DOHH2 (cell line): ENCODE measurements around the gene ZNF774.

Experiments
- H3F3A ChIP-seq: fragments of 200-600 bp; sonication (generic), shearing (Covaris generic); 2 replicates; pipeline ENCODE4 v1.6.0; 2016; ENCODE audit warnings: antibody characterized with exemption, mild to moderate bottlenecking; ENCODE audit not compliant: control insufficient read depth, insufficient read depth
- H3K27ac ChIP-seq: fragments of 200-600 bp; sonication (generic); 2 replicates; pipeline ENCODE4 v1.5.1; 2014; ENCODE audit warnings: low read depth, mild to moderate bottlenecking, low read length, moderate library complexity
- H3K27me3 ChIP-seq: fragments of 200-600 bp; sonication (generic); 2 replicates; pipeline ENCODE4 v1.6.1; 2014; ENCODE audit warnings: mild to moderate bottlenecking, low read length, mixed read lengths; ENCODE audit not compliant: control insufficient read depth
- H3K36me3 ChIP-seq: fragments of 200-600 bp; sonication (generic); 2 replicates; pipeline ENCODE4 v1.6.1; 2014; ENCODE audit warnings: mild to moderate bottlenecking, low read length, moderate library complexity, mixed read lengths; ENCODE audit not compliant: control insufficient read depth
- H3K4me1 ChIP-seq: fragments of 200-600 bp; sonication (generic); 2 replicates; pipeline ENCODE4 v1.6.1; 2014; ENCODE audit warnings: mild to moderate bottlenecking, low read length, mixed read lengths; ENCODE audit not compliant: control insufficient read depth
- H3K4me2 ChIP-seq: fragments of 200-600 bp; sonication (generic); 2 replicates; pipeline ENCODE4 v1.6.0; 2014; ENCODE audit warnings: mild to moderate bottlenecking, low read length, moderate library complexity
- H3K4me3 ChIP-seq: fragments of 200-600 bp; sonication (generic); 2 replicates; pipeline ENCODE4 v1.5.1; 2014; ENCODE audit warnings: mild to moderate bottlenecking, low read length, mixed read lengths
- H3K79me2 ChIP-seq: fragments of 200-600 bp; sonication (generic); 2 replicates; pipeline ENCODE4 v1.6.1; 2014; ENCODE audit warnings: mild to moderate bottlenecking, low read length, mixed read lengths; ENCODE audit not compliant: control insufficient read depth
- H3K9me2 ChIP-seq: fragments of 200-600 bp; sonication (generic); replicated peaks from 2 replicates; pipeline ENCODE4 v1.6.1; 2014; ENCODE audit warnings: mild to moderate bottlenecking, low read length, mixed read lengths; ENCODE audit not compliant: control insufficient read depth
- H3K9me3 ChIP-seq: fragments of 200-600 bp; sonication (generic); 2 replicates; pipeline ENCODE4 v1.6.1; 2014; ENCODE audit warnings: antibody characterized with exemption, low read length, mixed read lengths; ENCODE audit not compliant: control insufficient read depth, insufficient read depth
- H4K20me1 ChIP-seq: fragments of 200-600 bp; sonication (generic); 2 replicates; pipeline ENCODE4 v1.6.0; 2014; ENCODE audit warnings: low read depth, mild to moderate bottlenecking, antibody characterized with exemption, low read length, moderate library complexity; ENCODE audit not compliant: control insufficient read depth, insufficient read depth
- CTCF ChIP-seq: fragments of 200-600 bp; sonication (generic); IDR thresholded peaks from one replicate; pipeline ENCODE4 v1.5.1; 2014; ENCODE audit warnings: antibody characterized with exemption, mild to moderate bottlenecking, low read depth, low read length; ENCODE audit not compliant: poor library complexity, severe bottlenecking
- EZH2phosphoT487 ChIP-seq: fragments of 200-600 bp; sonication (generic); IDR thresholded peaks from 2 replicates; pipeline ENCODE4 v1.6.1; 2017; ENCODE audit warnings: borderline replicate concordance, mild to moderate bottlenecking, antibody characterized with exemption, low read length, moderate library complexity, mixed read lengths

The ZNF774 gene

GRCh38 chr15:90393040-90393439 lies 41.0 kb downstream of the ZNF774 start:
- Histone ChIP-seq H3K36me3 (peaks cover 46% of the 10 kb centered on the region), H3K27me3 (no peaks in the 10 kb centered on the region), H3K4me3 (no peak overlapping the region), H3K9me2 (no peaks in the 10 kb centered on the region), H3K79me2 (peaks cover 95% of the 10 kb centered on the region), H3K4me1 (peaks cover 47% of the 10 kb centered on the region), H3F3A (no peaks in the 10 kb centered on the region), H3K4me2 (no peak overlapping the region), H3K9me3 (no peaks in the 10 kb centered on the region), H3K27ac (no peak overlapping the region), H4K20me1 (peaks cover 7% of the 10 kb centered on the region; the same call in 1 of the 2 replicates)
- TF ChIP-seq EZH2phosphoT487 (no peak), CTCF (no peak)

- H3K36me3 ChIP-seq: peaks cover 46% of the 10 kb centered on the region
- H3K4me2 ChIP-seq: no peak overlapping the region
- H3K27me3 ChIP-seq: no peaks in the 10 kb centered on the region
- peaks cover 5% of the 10 kb centered on the region; the same call in 1 of the 2 replicates for H4K20me1 ChIP-seq
- no peaks in the 10 kb centered on the region for H3K9me2 ChIP-seq
- H3F3A ChIP-seq: no peaks in the 10 kb centered on the region
- H3K4me1 ChIP-seq: peaks cover 46% of the 10 kb centered on the region
- TF ChIP-seq EZH2phosphoT487 (no peak), CTCF (no peak)
- H3K9me3 ChIP-seq: no peaks in the 10 kb centered on the region
- no peak overlapping the region for H3K4me3 ChIP-seq
- no peak overlapping the region for H3K27ac ChIP-seq
- H3K79me2 ChIP-seq: peaks cover 99% of the 10 kb centered on the region
Measured at GRCh38 chr15:90394074-90394473, 42.0 kb downstream of the ZNF774 start.

GRCh38 chr15:90394748-90395442 lies 42.8 kb downstream of the ZNF774 start:
- no peaks in the 10 kb centered on the region for H3K9me3 ChIP-seq
- H3K27me3 ChIP-seq: no peaks in the 10 kb centered on the region
- no peak overlapping the region for H3K27ac ChIP-seq
- no peaks in the 10 kb centered on the region for H3K9me2 ChIP-seq
- H3F3A ChIP-seq: no peaks in the 10 kb centered on the region
- no peaks in the 10 kb centered on the region; the same call in 1 of the 2 replicates for H4K20me1 ChIP-seq
- H3K79me2 ChIP-seq: peaks cover 99% of the 10 kb centered on the region
- peaks cover 38% of the 10 kb centered on the region for H3K4me1 ChIP-seq
- TF ChIP-seq EZH2phosphoT487 (no peak), CTCF (no peak)
- H3K4me2 ChIP-seq: no peak overlapping the region
- peaks cover 44% of the 10 kb centered on the region for H3K36me3 ChIP-seq
- H3K4me3 ChIP-seq: no peak overlapping the region
